Caco-2 (cell line): Measurements from ENCODE around the gene ZNF502. TPM values are rescaled to one million over a fixed set of nuclear protein-coding genes. Genes with fewer than 3 reads are reported as not detected.

ENCODE experiments used
- BruUV-seq: library from RNA; stranded (reverse); fragments of 400-500 nt; replicated peaks from 2 replicates; lab custom pipeline; 2021; lab: Mats Ljungman, UMichigan
- CTCF ChIA-PET: fragments of 300-600 bp; sonication (Branson Sonifier 250); formaldehyde crosslinking; loops from one replicate; lab custom pipeline; 2022; ENCODE audit warnings: antibody characterized with exemption; lab: Charles Lee
- POLR2A ChIA-PET: fragments of 300-600 bp; sonication (Branson Sonifier 250); formaldehyde crosslinking; loops from one replicate; lab custom pipeline; 2022; ENCODE audit warnings: antibody characterized with exemption; lab: Charles Lee
- DNase-seq, 2 experiments: peaks; one replicate each; pipeline versions ENCODE4 v3.0.0 to v3.0.0-alpha.2; 2020 to 2022
- H3K27me3 ChIP-seq: replicated peaks from 2 replicates; pipeline ENCODE4 v1.6.0; 2011; ENCODE audit warnings: low read length; ENCODE audit not compliant: control insufficient read depth, insufficient read depth
- H3K36me3 ChIP-seq: 2 replicates; pipeline ENCODE4 v1.5.1; 2011; ENCODE audit warnings: low read length; ENCODE audit not compliant: control insufficient read depth, insufficient read depth
- H3K4me1 ChIP-seq: fragments of 250-450 bp; sonication (Bioruptor Pico); 2 replicates; pipeline ENCODE4 v1.5.1; 2020; ENCODE audit warnings: mild to moderate bottlenecking
- H3K4me3 ChIP-seq: 2 replicates; pipeline ENCODE4 v1.5.1; 2011; ENCODE audit warnings: low read depth, mild to moderate bottlenecking, control low read depth, low read length
- H3K9me3 ChIP-seq: fragments of 250-450 bp; sonication (Bioruptor Pico); 2 replicates; pipeline ENCODE4 v1.5.1; 2020; ENCODE audit warnings: mild to moderate bottlenecking, moderate library complexity
- H3K27ac Mint-ChIP-seq: one replicate; pipeline ENCODE4 v1.8.0; 2022; ENCODE audit warnings: mixed read lengths; ENCODE audit not compliant: unreplicated experiment
- H3K27me3 Mint-ChIP-seq: one replicate; pipeline ENCODE4 v1.8.0; 2022; ENCODE audit warnings: mixed read lengths; ENCODE audit not compliant: insufficient read depth, unreplicated experiment
- H3K36me3 Mint-ChIP-seq: one replicate; pipeline ENCODE4 v1.8.0; 2022; ENCODE audit warnings: mild to moderate bottlenecking, mixed read lengths; ENCODE audit not compliant: insufficient read depth, unreplicated experiment
- H3K4me1 Mint-ChIP-seq: one replicate; pipeline ENCODE4 v1.8.0; 2022; ENCODE audit warnings: low read depth, mixed read lengths; ENCODE audit not compliant: unreplicated experiment
- H3K4me3 Mint-ChIP-seq: one replicate; pipeline ENCODE4 v1.8.0; 2022; ENCODE audit warnings: mild to moderate bottlenecking, moderate library complexity, mixed read lengths; ENCODE audit not compliant: unreplicated experiment
- H3K9me3 Mint-ChIP-seq: one replicate; pipeline ENCODE4 v1.8.0; 2022; ENCODE audit warnings: mixed read lengths; ENCODE audit not compliant: unreplicated experiment
- CTCF ChIP-seq, 2 experiments: fragments of 200-600 bp in 1 of 2; IDR thresholded peaks; 1 replicate in 1 of 2; 2 replicates in 1 of 2; pipeline versions ENCODE4 v1.5.1 to v1.8.0; 2011 to 2022; ENCODE audit warnings: antibody characterized with exemption in 1 of 2, control low read depth in 1 of 2, inconsistent platforms in 1 of 2, low read depth in 1 of 2, low read length in 1 of 2, mild to moderate bottlenecking in 1 of 2, moderate library complexity in 1 of 2; ENCODE audit not compliant: insufficient read depth in 1 of 2, severe bottlenecking in 1 of 2, unreplicated experiment in 1 of 2
- intact Hi-C: fragments of 100-400 bp; cut with micrococcal nuclease; formaldehyde crosslinking; loops from one replicate; pipeline ENCODE4 v1.10.0; 2022; ENCODE audit not compliant: unreplicated experiment
- total RNA-seq: library from RNA; stranded (reverse); gene quantifications from 2 replicates; pipeline ENCODE4 v1.2.3, GENCODE V29; 2022

The ZNF502 gene
- total RNA-seq, 1 experiment from 2014 or later: 2.0 TPM

GRCh38 chr3:44678480-44679116, 33.9 kb upstream of the ZNF502 start:
- TF ChIP-seq CTCF (IDR thresholded peaks at IDR 0.05; ENCODE audit: insufficient read depth in 1 of 2, low read depth in 1 of 2, low read length in 1 of 2, severe bottlenecking in 1 of 2, unreplicated experiment in 1 of 2): no peak
- ChIA-PET CTCF (no interaction called here), POLR2A (no interaction called here)
- Histone ChIP-seq H3K27me3 (no peaks in the 10 kb centered on the region), H3K36me3 (no peaks in the 10 kb centered on the region), H3K9me3 (no peaks in the 10 kb centered on the region), H3K4me3 (no peak overlapping the region), H3K4me1 (no peaks in the 10 kb centered on the region)
- Mint-ChIP-seq H3K36me3 (peaks cover 8% of the 10 kb centered on the region), H3K4me3 (no peak overlapping the region), H3K27ac (no peak overlapping the region), H3K9me3 (peaks cover 10% of the 10 kb centered on the region), H3K4me1 (no peaks in the 10 kb centered on the region), H3K27me3 (peaks cover 6% of the 10 kb centered on the region)
- intact Hi-C loops: no loop called here
- no peak for DNase-seq
- BruUV-seq: no TSS peak

DNA sequence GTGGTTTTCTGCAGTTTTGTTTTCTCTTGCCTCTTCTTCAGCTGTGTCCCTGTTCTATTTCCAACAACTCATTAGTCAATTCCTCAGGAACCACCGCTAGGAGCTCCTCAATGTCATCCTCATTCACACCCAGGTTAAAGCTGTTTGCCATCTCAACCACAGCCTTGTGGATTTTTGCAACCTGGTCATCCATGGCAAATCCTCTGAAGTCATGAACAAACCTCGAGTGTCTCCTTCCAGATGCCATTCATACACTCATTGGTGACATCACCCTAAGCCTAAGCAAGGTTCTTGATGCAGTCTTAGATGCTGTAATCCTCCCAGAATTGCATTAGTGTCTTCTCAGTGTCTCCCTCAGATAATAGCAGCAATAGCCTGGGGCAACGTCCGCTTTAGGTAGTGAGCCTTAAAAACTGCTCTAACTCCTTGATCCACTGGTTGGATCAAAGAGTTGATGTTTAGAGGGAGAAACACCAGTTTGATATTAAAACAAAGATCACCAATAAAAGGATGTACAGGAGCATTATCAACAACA, 31.5 kb upstream of the ZNF502 start:
- Histone ChIP-seq H3K4me1 (no peaks in the 10 kb centered on the region), H3K9me3 (no peaks in the 10 kb centered on the region), H3K36me3 (no peaks in the 10 kb centered on the region), H3K4me3 (no peak overlapping the region), H3K27me3 (no peaks in the 10 kb centered on the region)
- BruUV-seq: no TSS peak
- Mint-ChIP-seq H3K4me3 (no peak overlapping the region), H3K27ac (no peak overlapping the region), H3K27me3 (peaks cover 6% of the 10 kb centered on the region), H3K36me3 (no peaks in the 10 kb centered on the region), H3K9me3 (peaks cover 1% of the 10 kb centered on the region), H3K4me1 (no peaks in the 10 kb centered on the region)
- POLR2A ChIA-PET: no interaction called here
- TF ChIP-seq CTCF (IDR thresholded peaks at IDR 0.05; ENCODE audit: insufficient read depth in 1 of 2, low read depth in 1 of 2, low read length in 1 of 2, severe bottlenecking in 1 of 2, unreplicated experiment in 1 of 2): no peak
- DNase-seq: no peak
- CTCF ChIA-PET: no interaction called here
- intact Hi-C loops: no loop called here

- Mint-ChIP-seq H3K4me3 (no peak overlapping the region), H3K36me3 (no peaks in the 10 kb centered on the region), H3K4me1 (no peaks in the 10 kb centered on the region), H3K27me3 (peaks cover 4% of the 10 kb centered on the region), H3K27ac (no peak overlapping the region), H3K9me3 (peaks cover 15% of the 10 kb centered on the region)
- intact Hi-C loops: no loop called here
- H3K4me1 ChIP-seq: no peaks in the 10 kb centered on the region
- H3K27me3 ChIP-seq: no peaks in the 10 kb centered on the region
- no peak for TF ChIP-seq CTCF (IDR thresholded peaks at IDR 0.05; ENCODE audit: insufficient read depth in 1 of 2, low read depth in 1 of 2, low read length in 1 of 2, severe bottlenecking in 1 of 2, unreplicated experiment in 1 of 2)
- BruUV-seq: no TSS peak
- DNase-seq: no peak
- POLR2A ChIA-PET: no interaction called here
- no peaks in the 10 kb centered on the region for H3K9me3 ChIP-seq
- no peak overlapping the region for H3K4me3 ChIP-seq
- H3K36me3 ChIP-seq: no peaks in the 10 kb centered on the region
- CTCF ChIA-PET: no interaction called here
Measured at GRCh38 chr3:44682182-44682896, 30.1 kb upstream of the ZNF502 start.
